Stimulated activated CD8-positive, alpha-beta memory T cell treated with anti-CD3 and anti-CD28 coated beads, Interleukin-2, amount 100 ng/mL, for 1 hour (primary cell): ENCODE data around the gene NEAT1.

Source experiments
- DNase-seq, 2 donors: peaks; one replicate each; pipeline ENCODE4 v3.0.0-alpha.2; 2020; ENCODE audit warnings: low read depth in 2 of 2

The NEAT1 gene

GRCh38 chr11:65421794-65422632 lies 585 bp upstream of the NEAT1 start:
- DNase-seq, result peak; percentile 91 to 93

DNA sequence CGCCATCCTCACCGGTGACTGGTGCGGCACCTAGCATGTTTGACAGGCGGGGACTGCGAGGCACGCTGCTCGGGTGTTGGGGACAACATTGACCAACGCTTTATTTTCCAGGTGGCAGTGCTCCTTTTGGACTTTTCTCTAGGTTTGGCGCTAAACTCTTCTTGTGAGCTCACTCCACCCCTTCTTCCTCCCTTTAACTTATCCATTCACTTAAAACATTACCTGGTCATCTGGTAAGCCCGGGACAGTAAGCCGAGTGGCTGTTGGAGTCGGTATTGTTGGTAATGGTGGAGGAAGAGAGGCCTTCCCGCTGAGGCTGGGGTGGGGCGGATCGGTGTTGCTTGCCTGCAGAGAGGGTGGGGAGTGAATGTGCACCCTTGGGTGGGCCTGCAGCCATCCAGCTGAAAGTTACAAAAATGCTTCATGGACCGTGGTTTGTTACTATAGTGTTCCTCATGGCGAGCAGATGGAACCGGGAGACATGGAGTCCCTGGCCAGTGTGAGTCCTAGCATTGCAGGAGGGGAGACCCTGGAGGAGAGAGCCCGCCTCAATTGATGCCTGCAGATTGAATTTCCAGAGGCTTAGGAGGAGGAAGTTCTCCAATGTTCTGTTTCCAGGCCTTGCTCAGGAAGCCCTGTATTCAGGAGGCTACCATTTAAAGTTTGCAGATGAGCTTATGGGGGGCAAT lies 1.1 kb downstream of the NEAT1 start:
- no peak for DNase-seq

DNA sequence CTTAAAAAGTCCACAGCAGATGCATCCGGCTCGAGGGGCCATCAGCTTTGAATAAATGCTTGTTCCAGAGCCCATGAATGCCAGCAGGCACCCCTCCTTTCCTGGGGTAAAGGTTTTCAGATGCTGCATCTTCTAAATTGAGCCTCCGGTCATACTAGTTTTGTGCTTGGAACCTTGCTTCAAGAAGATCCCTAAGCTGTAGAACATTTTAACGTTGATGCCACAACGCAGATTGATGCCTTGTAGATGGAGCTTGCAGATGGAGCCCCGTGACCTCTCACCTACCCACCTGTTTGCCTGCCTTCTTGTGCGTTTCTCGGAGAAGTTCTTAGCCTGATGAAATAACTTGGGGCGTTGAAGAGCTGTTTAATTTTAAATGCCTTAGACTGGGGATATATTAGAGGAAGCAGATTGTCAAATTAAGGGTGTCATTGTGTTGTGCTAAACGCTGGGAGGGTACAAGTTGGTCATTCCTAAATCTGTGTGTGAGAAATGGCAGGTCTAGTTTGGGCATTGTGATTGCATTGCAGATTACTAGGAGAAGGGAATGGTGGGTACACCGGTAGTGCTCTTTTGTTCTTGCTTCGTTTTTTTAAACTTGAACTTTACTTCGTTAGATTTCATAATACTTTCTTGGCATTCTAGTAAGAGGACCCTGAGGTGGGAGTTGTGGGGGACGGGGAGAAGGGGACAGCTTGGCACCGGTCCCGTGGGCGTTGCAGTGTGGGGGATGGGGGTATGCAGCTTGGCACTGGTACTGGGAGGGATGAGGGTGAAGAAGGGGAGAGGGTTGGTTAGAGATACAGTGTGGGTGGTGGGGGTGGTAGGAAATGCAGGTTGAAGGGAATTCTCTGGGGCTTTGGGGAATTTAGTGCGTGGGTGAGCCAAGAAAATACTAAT lies 1.9 kb downstream of the NEAT1 start:
- DNase-seq, result peak in 1 of 2 donors; percentile 45

DNA sequence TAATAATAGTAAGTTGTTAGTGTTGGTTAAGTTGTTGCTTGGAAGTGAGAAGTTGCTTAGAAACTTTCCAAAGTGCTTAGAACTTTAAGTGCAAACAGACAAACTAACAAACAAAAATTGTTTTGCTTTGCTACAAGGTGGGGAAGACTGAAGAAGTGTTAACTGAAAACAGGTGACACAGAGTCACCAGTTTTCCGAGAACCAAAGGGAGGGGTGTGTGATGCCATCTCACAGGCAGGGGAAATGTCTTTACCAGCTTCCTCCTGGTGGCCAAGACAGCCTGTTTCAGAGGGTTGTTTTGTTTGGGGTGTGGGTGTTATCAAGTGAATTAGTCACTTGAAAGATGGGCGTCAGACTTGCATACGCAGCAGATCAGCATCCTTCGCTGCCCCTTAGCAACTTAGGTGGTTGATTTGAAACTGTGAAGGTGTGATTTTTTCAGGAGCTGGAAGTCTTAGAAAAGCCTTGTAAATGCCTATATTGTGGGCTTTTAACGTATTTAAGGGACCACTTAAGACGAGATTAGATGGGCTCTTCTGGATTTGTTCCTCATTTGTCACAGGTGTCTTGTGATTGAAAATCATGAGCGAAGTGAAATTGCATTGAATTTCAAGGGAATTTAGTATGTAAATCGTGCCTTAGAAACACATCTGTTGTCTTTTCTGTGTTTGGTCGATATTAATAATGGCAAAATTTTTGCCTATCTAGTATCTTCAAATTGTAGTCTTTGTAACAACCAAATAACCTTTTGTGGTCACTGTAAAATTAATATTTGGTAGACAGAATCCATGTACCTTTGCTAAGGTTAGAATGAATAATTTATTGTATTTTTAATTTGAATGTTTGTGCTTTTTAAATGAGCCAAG lies 2.7 kb downstream of the NEAT1 start:
- DNase-seq, result peak; percentile 61 to 69

DNA sequence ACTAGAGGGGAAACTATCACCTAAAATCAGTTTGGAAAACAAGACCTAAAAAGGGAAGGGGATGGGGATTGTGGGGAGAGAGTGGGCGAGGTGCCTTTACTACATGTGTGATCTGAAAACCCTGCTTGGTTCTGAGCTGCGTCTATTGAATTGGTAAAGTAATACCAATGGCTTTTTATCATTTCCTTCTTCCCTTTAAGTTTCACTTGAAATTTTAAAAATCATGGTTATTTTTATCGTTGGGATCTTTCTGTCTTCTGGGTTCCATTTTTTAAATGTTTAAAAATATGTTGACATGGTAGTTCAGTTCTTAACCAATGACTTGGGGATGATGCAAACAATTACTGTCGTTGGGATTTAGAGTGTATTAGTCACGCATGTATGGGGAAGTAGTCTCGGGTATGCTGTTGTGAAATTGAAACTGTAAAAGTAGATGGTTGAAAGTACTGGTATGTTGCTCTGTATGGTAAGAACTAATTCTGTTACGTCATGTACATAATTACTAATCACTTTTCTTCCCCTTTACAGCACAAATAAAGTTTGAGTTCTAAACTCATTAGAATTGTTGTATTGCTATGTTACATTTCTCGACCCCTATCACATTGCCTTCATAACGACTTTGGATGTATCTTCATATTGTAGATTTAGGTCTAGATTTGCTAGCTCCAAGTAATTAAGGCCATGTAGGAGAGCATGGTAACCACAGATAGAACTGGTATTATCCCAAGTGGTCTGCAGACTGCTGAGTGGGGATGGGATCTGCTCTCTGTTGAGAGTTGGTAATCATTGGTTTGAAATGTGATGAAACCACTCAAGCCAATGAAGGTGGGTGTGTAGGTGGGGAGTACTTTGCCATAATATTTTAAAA lies 3.6 kb downstream of the NEAT1 start:
- no peak for DNase-seq

- DNase-seq, result no peak
Observed at GRCh38 chr11:65426839-65427690, 4.5 kb downstream of the NEAT1 start.

GRCh38 chr11:65427691-65428577 lies 5.3 kb downstream of the NEAT1 start:
- DNase-seq, result no peak

GRCh38 chr11:65428578-65429067 lies 6.0 kb downstream of the NEAT1 start:
- DNase-seq, result no peak

DNA sequence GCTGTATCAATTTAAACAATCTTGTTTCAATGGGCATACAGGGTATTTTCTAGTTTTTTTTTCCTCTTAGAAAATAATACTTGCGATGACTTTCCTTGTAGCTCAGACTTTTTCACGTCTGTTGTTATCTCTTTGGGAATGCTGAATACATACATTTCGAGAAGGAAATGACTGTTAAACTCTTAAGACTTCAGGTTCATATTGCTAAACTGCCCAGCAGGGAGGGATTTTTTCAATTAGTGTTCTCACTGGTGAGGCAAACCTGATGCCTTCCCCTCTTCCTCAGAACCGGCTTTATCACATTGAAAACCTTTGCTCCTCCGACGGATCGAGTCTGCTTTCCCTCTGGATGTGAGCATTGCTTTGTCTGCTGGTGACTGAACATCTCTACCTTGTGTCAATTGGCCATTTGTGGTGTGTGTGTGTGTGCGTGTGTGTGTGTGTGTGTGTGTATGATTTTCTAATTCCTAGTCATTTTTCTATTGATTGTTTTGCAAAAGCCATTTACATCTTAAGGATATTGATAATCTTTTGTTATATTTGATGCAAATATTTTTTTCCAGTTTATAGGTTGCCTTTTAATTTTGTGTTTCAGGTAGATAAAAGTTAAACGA lies 6.6 kb downstream of the NEAT1 start:
- DNase-seq, result no peak

GRCh38 chr11:65429724-65430405 lies 7.3 kb downstream of the NEAT1 start:
- no peak for DNase-seq

- no peak for DNase-seq
Observed at GRCh38 chr11:65430406-65431217, 8.0 kb downstream of the NEAT1 start.

- DNase-seq, result no peak
Observed at GRCh38 chr11:65431451-65432099, 9.0 kb downstream of the NEAT1 start.

- no peak for DNase-seq
Observed at GRCh38 chr11:65432100-65432650, 9.6 kb downstream of the NEAT1 start.

- DNase-seq, result no peak
Observed at GRCh38 chr11:65432686-65433582, 10.3 kb downstream of the NEAT1 start.
